H1 (cell line): ENCODE data around the gene USP36. TPM values are rescaled to one million over a fixed set of nuclear protein-coding genes. Genes with fewer than 3 reads are reported as not detected.

Experiments used
- CTCF ChIA-PET: fragments of 300-600 bp; sonication (Branson Sonifier 250); formaldehyde crosslinking; loops from one replicate; lab custom pipeline; 2021; ENCODE audit not compliant: partially characterized antibody; lab: Charles Lee
- POLR2A ChIA-PET: fragments of 300-600 bp; sonication (Branson Sonifier 250); formaldehyde crosslinking; loops from one replicate; lab custom pipeline; 2021; ENCODE audit warnings: inconsistent platforms; ENCODE audit not compliant: partially characterized antibody; lab: Charles Lee
- DNase-seq, 2 experiments: peaks; one replicate each; pipeline versions ENCODE4 v3.0.0 to v3.0.0-alpha.2; 2010 to 2022; ENCODE audit warnings: low spot score in 2 of 2, low read depth in 1 of 2, mixed read lengths in 1 of 2
- FAIRE-seq: peaks from 2 replicates; lab custom pipeline; 2011; peaks lifted over from hg19 to GRCh38; lab: Jason Lieb, UNC
- H2AFZ ChIP-seq: 2 replicates; pipeline ENCODE4 v1.8.1; 2012; ENCODE audit warnings: low read length, inconsistent platforms
- H2AK5ac ChIP-seq: 2 replicates; pipeline ENCODE4 v1.6.1; 2013; ENCODE audit warnings: low read depth, low read length
- H2BK120ac ChIP-seq: replicated peaks from 2 replicates; pipeline ENCODE3; 2013; ENCODE audit warnings: low read depth, low read length, inconsistent platforms
- H2BK12ac ChIP-seq: 2 replicates; pipeline ENCODE4 v1.6.1; 2013; ENCODE audit warnings: low read depth, low read length
- H2BK15ac ChIP-seq: 2 replicates; pipeline ENCODE4 v1.6.1; 2013; ENCODE audit warnings: low read length
- H2BK20ac ChIP-seq: 2 replicates; pipeline ENCODE4 v1.6.1; 2013; ENCODE audit warnings: low read length
- H2BK5ac ChIP-seq: 2 replicates; pipeline ENCODE4 v1.6.1; 2013; ENCODE audit warnings: low read depth, low read length
- H3K14ac ChIP-seq: 2 replicates; pipeline ENCODE4 v1.6.1; 2013; ENCODE audit warnings: inconsistent platforms; ENCODE audit not compliant: insufficient read length
- H3K18ac ChIP-seq: 2 replicates; pipeline ENCODE4 v1.6.1; 2013; ENCODE audit warnings: low read length; ENCODE audit errors: extremely low read depth
- H3K23ac ChIP-seq: 2 replicates; pipeline ENCODE4 v1.6.1; 2013; ENCODE audit warnings: inconsistent platforms; ENCODE audit not compliant: insufficient read length
- H3K23me2 ChIP-seq: 2 replicates; pipeline ENCODE4 v1.6.1; 2013; ENCODE audit warnings: low read depth, low read length
- H3K27ac ChIP-seq: 2 replicates; pipeline ENCODE4 v1.6.1; 2011; ENCODE audit warnings: low read depth, low read length, inconsistent platforms
- H3K27me3 ChIP-seq, 4 experiments: replicated peaks in 1 of 4; 1 replicate in 1 of 4; 2 replicates in 3 of 4; pipeline versions ENCODE4 v1.6.1 to v1.8.1; 2011 to 2013; ENCODE audit warnings: low read length in 3 of 4, mild to moderate bottlenecking in 3 of 4, inconsistent platforms in 2 of 4, mixed read lengths in 2 of 4, moderate library complexity in 1 of 4; ENCODE audit not compliant: control insufficient read depth in 3 of 4, insufficient read depth in 3 of 4; ENCODE audit errors: extremely low read depth in 1 of 4
- H3K36me3 ChIP-seq, 4 experiments: 2 replicates each; pipeline versions ENCODE4 v1.6.1 to v1.8.1; 2011 to 2013; ENCODE audit warnings: mild to moderate bottlenecking in 4 of 4, low read length in 3 of 4, moderate library complexity in 2 of 4, control low read depth in 1 of 4, inconsistent platforms in 1 of 4; ENCODE audit not compliant: insufficient read depth in 4 of 4, control insufficient read depth in 2 of 4
- H3K4ac ChIP-seq: replicated peaks from 2 replicates; pipeline ENCODE3; 2013; ENCODE audit warnings: low read length, low read depth, mixed read lengths, inconsistent platforms; ENCODE audit not compliant: insufficient read length
- H3K4me1 ChIP-seq, 4 experiments: replicated peaks in 1 of 4; 1 replicate in 1 of 4; 2 replicates in 3 of 4; pipeline versions ENCODE4 v1.6.1 to v1.8.1; 2011 to 2013; ENCODE audit warnings: low read length in 3 of 4, inconsistent platforms in 2 of 4, mixed read lengths in 1 of 4; ENCODE audit not compliant: insufficient read depth in 4 of 4, control insufficient read depth in 3 of 4
- H3K4me2 ChIP-seq, 2 experiments: 2 replicates each; pipeline versions ENCODE4 v1.6.1 to v1.8.1; 2011 to 2013; ENCODE audit warnings: low read depth in 2 of 2, low read length in 2 of 2, control low read depth in 1 of 2, inconsistent platforms in 1 of 2, mild to moderate bottlenecking in 1 of 2; ENCODE audit not compliant: insufficient read depth in 1 of 2
- H3K4me3 ChIP-seq, 4 experiments: fragments of 200-600, 300-600 bp in 1 of 4; sonication (generic), shearing (Covaris generic), sonication (Bioruptor Twin) in 1 of 4; 2 replicates each; pipeline versions ENCODE4 v1.5.1 to v1.8.1; 2011 to 2016; ENCODE audit warnings: low read length in 4 of 4, low read depth in 3 of 4, control low read depth in 2 of 4, inconsistent platforms in 2 of 4, mild to moderate bottlenecking in 2 of 4, mixed read lengths in 1 of 4, moderate library complexity in 1 of 4; ENCODE audit not compliant: insufficient read depth in 2 of 4; ENCODE audit errors: extremely low read depth in 1 of 4
- H3K56ac ChIP-seq: replicated peaks from 2 replicates; pipeline ENCODE3; 2013; ENCODE audit warnings: low read depth, mild to moderate bottlenecking, mixed read lengths, low read length, inconsistent platforms; ENCODE audit not compliant: insufficient read length
- H3K79me1 ChIP-seq: 2 replicates; pipeline ENCODE4 v1.6.1; 2013; ENCODE audit warnings: low read depth, low read length, control low read depth
- H3K79me2 ChIP-seq, 2 experiments: 2 replicates each; pipeline versions ENCODE4 v1.6.1 to v1.8.1; 2012 to 2013; ENCODE audit warnings: low read length in 2 of 2, mild to moderate bottlenecking in 2 of 2, inconsistent platforms in 1 of 2; ENCODE audit not compliant: insufficient read depth in 2 of 2, control insufficient read depth in 1 of 2
- H3K9ac ChIP-seq, 4 experiments: replicated peaks in 1 of 4; 1 replicate in 1 of 4; 2 replicates in 3 of 4; pipeline versions ENCODE4 v1.6.1 to v1.8.1; 2011 to 2013; ENCODE audit warnings: low read depth in 3 of 4, low read length in 3 of 4, control low read depth in 2 of 4, mild to moderate bottlenecking in 2 of 4, moderate library complexity in 2 of 4, inconsistent platforms in 1 of 4; ENCODE audit errors: extremely low read depth in 1 of 4
- H3K9me3 ChIP-seq, 2 experiments: 2 replicates each; pipeline versions ENCODE4 v1.6.1 to v1.8.1; 2012 to 2013; ENCODE audit warnings: mild to moderate bottlenecking in 2 of 2, moderate library complexity in 2 of 2, control low read depth in 1 of 2, inconsistent platforms in 1 of 2, low read depth in 1 of 2, low read length in 1 of 2, mixed read lengths in 1 of 2; ENCODE audit not compliant: insufficient read depth in 2 of 2
- H4K20me1 ChIP-seq, 2 experiments: replicated peaks in 1 of 2; 2 replicates each; pipeline versions ENCODE3 to v1.8.1; 2011 to 2013; ENCODE audit warnings: inconsistent platforms in 2 of 2, low read length in 2 of 2, mild to moderate bottlenecking in 1 of 2; ENCODE audit not compliant: insufficient read depth in 2 of 2, control insufficient read depth in 1 of 2
- H4K5ac ChIP-seq: 2 replicates; pipeline ENCODE4 v1.6.1; 2013; ENCODE audit warnings: low read length, low read depth, mixed read lengths, inconsistent platforms; ENCODE audit not compliant: insufficient read length
- H4K8ac ChIP-seq: 2 replicates; pipeline ENCODE4 v1.8.0; 2013; ENCODE audit warnings: mild to moderate bottlenecking, moderate library complexity, low read length, inconsistent platforms; ENCODE audit not compliant: insufficient read depth; ENCODE audit errors: extremely low read depth
- H4K91ac ChIP-seq: replicated peaks from 2 replicates; pipeline ENCODE3; 2013; ENCODE audit warnings: low read length, mixed read lengths, inconsistent platforms; ENCODE audit not compliant: insufficient read length
- CBX8 ChIP-seq: fragments of 300-800, 300-1000 bp; sonication (generic); IDR thresholded peaks from 2 replicates; pipeline ENCODE4 v1.7.1; 2016; ENCODE audit warnings: low read depth, low read length, borderline replicate concordance
- CHD1 ChIP-seq: IDR thresholded peaks from 2 replicates; pipeline ENCODE4 v1.6.1; 2012; ENCODE audit warnings: low read depth, low read length, improper control_type of control experiment
- JUND ChIP-seq: IDR thresholded peaks from 2 replicates; pipeline ENCODE4 v1.6.1; 2011; ENCODE audit warnings: mild to moderate bottlenecking, improper control_type of control experiment, low read length
- PHF8 ChIP-seq: fragments of 200-600 bp; sonication (generic); conservative IDR thresholded peaks from 2 replicates; pipeline ENCODE4 v1.7.1; 2012; ENCODE audit warnings: low read depth, mild to moderate bottlenecking, inconsistent platforms, low read length, moderate library complexity
- RXRA ChIP-seq: IDR thresholded peaks from 2 replicates; pipeline ENCODE4 v1.6.1; 2011; ENCODE audit warnings: low read depth, mild to moderate bottlenecking, low read length, moderate library complexity; ENCODE audit not compliant: insufficient read depth
- SIX5 ChIP-seq: IDR thresholded peaks from 2 replicates; pipeline ENCODE4 v1.6.1; 2011; ENCODE audit warnings: mild to moderate bottlenecking, low read depth, low read length
- TAF1 ChIP-seq: IDR thresholded peaks from 2 replicates; pipeline ENCODE4 v1.6.1; 2011; ENCODE audit warnings: mild to moderate bottlenecking, low read depth, low read length
- YY1 ChIP-seq: IDR thresholded peaks from 2 replicates; pipeline ENCODE4 v1.6.1; 2011; ENCODE audit warnings: low read depth, mild to moderate bottlenecking, low read length
- ZNF274 ChIP-seq: IDR thresholded peaks from 2 replicates; pipeline ENCODE4 v1.7.0; 2012; ENCODE audit warnings: low read length, borderline replicate concordance; ENCODE audit errors: extremely low read depth
- WGBS, 2 experiments: shearing (Covaris generic) in 1 of 2; methylation state at CpG; one replicate each; pipeline versions ENCODE4 v1.1.6 to v1.1.7; 2013 to 2015; ENCODE audit warnings: low lambda C conversion rate in 2 of 2, mixed read lengths in 2 of 2, inconsistent platforms in 1 of 2, low coverage in 1 of 2, missing lambda C conversion rate in 1 of 2; ENCODE audit not compliant: insufficient replicate concordance in 2 of 2, insufficient coverage in 1 of 2, insufficient read length in 1 of 2; ENCODE audit errors: extremely low coverage in 1 of 2, missing lambda C conversion rate in 1 of 2; 5-methylcytosine and 5-hydroxymethylcytosine counted together
- polyA plus RNA-seq, 7 experiments: library from polyadenylated mRNA; depleted of rRNA in 3 of 7; stranded (reverse) in 5 of 7; unstranded in 2 of 7; fragments of >200 nt in 5 of 7; fragments of 200-250 nt in 2 of 7; gene quantifications; 1 replicate in 5 of 7; 2 replicates in 1 of 7; 4 replicates in 1 of 7; pipeline versions ENCODE4 v1.2.1 to v1.2.3, GENCODE V29; 2011 to 2013; ENCODE audit warnings: missing spikeins in 2 of 7, mixed read lengths in 2 of 7
- total RNA-seq: library from RNA; stranded (reverse); fragmentation: NEBNext Ultra II Directional; extraction: Animal tissue kit (Norgen Biotek cat#: 25700); gene quantifications from 2 replicates; pipeline ENCODE4 v1.2.1, GENCODE V29; 2021
- TF ChIP-seq, protein P1 (sequence below): IDR thresholded peaks from 2 replicates; pipeline ENCODE4 v1.6.1; 2011; ENCODE audit warnings: low read depth, mild to moderate bottlenecking, low read length; ENCODE audit not compliant: insufficient read depth

Gene USP36
- total and polyA plus RNA-seq, 2 of the 8 experiments (the other 6 are each of a cell fraction or from before 2014, with no cell fraction given), result 40.7 to 67.7 TPM

DNA sequence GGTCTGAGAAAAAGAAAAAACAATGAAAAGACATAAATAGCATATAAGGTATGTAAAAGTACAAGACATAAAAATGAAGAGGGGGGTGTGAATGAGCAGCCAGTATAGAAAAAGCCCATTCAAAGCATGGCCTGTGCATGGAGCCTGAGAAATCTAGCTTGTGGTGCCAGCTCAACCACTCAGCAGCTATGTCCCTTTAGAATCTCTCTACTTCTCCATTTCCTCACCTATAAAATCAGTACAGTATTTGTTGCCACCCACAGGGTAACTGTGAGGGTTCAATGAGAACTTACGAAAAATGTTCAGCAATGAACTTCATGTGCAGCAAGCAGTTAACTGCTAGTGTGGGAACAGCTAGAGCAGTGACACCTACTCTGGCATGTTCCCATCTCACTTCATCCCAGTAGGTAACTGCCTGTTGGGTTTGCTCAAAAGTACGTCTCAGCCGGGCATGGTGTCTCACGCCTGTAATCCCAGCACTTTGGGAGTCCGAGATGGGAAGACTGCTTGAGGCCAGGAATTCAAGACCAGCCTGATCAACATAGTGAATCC lies 73.8 kb downstream of the USP36 start:
- peaks cover 0 to 4% of the 10 kb centered on the region in 2 experiments; a peak in 2 of 4 replicates for H3K79me2 ChIP-seq
- no peak overlapping the region for H3K23ac ChIP-seq
- FAIRE-seq, result no peak

More for the DNA sequence above, 73.8 kb downstream of the USP36 start:
- no peaks in the 10 kb centered on the region for H3K9me3 ChIP-seq
- H3K36me3 ChIP-seq, result no peaks in the 10 kb centered on the region
- no peak for TF ChIP-seq CHD1
- TF ChIP-seq PHF8, result no peak
- TF ChIP-seq RXRA, result no peak
- TF ChIP-seq SIX5, result no peak
- no peak for TF ChIP-seq JUND
- TF ChIP-seq CBX8, result no peak
- TF ChIP-seq, protein P1, sequence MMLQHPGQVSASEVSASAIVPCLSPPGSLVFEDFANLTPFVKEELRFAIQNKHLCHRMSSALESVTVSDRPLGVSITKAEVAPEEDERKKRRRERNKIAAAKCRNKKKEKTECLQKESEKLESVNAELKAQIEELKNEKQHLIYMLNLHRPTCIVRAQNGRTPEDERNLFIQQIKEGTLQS, result no peak
- no peak for TF ChIP-seq ZNF274
- no peak for TF ChIP-seq YY1
- TF ChIP-seq TAF1, result no peak
- no peak overlapping the region for H4K91ac ChIP-seq
- peaks cover 0 to 6% of the 10 kb centered on the region in 2 experiments for H4K20me1 ChIP-seq
- H3K23me2 ChIP-seq, result peaks cover 2% of the 10 kb centered on the region; the same call in 1 of the 2 replicates
- no peak overlapping the region for H3K4me3 ChIP-seq
- no peak overlapping the region for H2BK120ac ChIP-seq
- H3K27ac ChIP-seq, result no peak overlapping the region
- no peak overlapping the region for H2BK20ac ChIP-seq
- H3K9ac ChIP-seq, result no peak overlapping the region
- no peaks in the 10 kb centered on the region for H3K27me3 ChIP-seq
- POLR2A ChIA-PET, result no interaction called here
- CTCF ChIA-PET, result no interaction called here
- H3K4ac ChIP-seq, result no peak overlapping the region
- H2AK5ac ChIP-seq, result no peak overlapping the region
- no peak overlapping the region for H2BK15ac ChIP-seq
- no peak overlapping the region for H2BK12ac ChIP-seq
- no peak overlapping the region for H3K56ac ChIP-seq
- no peak overlapping the region for H3K14ac ChIP-seq
- peaks cover 9% of the 10 kb centered on the region for H3K79me1 ChIP-seq
- no peak overlapping the region for H2AFZ ChIP-seq
- no peak for DNase-seq
- no peak overlapping the region for H4K5ac ChIP-seq
- H4K8ac ChIP-seq, result no peak overlapping the region
- no peak overlapping the region for H2BK5ac ChIP-seq
- no peaks in the 10 kb centered on the region; a peak in 1 of 7 replicates for H3K4me1 ChIP-seq
- 90% methylated on average over 5 of the region's 5 CpGs; no CpG with 5 or more reads in 1 of the 2 experiments for WGBS, 2 experiments
- no peak overlapping the region for H3K18ac ChIP-seq
- H3K4me2 ChIP-seq, result no peak overlapping the region
